ENCODE measurements around the gene CTDSPL.
A peak's percentile ranks its signal among the peaks of the same experiment; 100 is the strongest.

DNA sequence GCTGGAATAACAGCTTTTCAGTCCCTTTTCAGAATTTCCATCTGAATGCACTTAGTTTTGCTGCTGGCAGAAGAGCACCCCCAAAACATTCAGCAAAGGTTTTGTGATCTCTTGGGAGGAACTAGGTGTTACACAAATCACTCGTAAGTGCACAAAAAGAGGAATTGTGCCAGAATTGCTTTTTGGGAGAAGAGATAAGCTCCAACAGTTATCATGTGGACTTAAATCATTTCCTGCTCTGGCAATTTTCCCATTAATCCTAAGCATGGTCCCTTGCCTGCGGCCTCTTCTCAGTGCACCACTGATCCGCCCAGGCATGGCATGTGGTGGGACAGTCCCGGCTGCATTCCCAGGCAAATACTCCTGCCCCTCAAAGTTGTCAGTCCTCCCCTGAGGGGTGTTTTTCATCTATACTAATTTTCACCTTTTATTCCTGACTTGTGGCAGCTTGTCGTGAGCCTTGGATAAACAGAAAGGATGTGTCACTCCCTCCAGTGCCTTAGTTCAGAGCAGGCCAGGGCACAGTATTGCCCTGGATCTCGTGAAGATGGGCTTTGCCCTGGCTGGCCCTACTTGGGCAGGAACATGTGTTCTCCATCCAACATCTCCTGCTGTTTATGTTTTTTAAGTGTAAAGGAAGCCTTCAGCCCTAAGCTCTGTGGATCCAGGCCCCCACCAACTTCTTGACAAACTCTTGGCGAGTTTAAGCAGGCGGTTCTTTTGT lies 84.3 kb downstream of the CTDSPL start:
- no peak for TF ChIP-seq EZH2 (IDR thresholded peaks at IDR 0.05)
- peak; percentile 33; the same call in 1 of the 2 replicates for TF ChIP-seq POLR2AphosphoS5 (IDR thresholded peaks at IDR 0.05; ENCODE audit: borderline replicate concordance, low read depth, low read length)
